Measurements from ENCODE around the gene CD44.

DNA sequence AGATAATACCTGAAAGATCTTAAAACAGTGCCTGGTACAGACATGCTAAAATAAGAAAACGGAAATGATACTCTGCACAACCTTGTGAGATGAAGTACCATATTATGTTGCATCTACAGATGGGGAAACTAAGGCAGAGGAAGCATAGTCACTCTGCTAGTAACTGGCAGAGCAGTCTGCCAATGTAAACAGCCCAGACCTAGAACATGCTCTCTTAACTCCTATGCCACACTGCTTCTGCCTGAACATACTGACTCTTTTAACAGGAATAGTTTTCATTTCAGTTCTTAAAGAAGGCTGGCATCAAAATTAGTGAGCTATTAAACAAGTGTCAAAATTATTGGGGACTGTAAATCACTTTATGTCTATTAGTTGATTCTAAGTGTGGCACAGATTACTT lies 99.9 kb downstream of the CD44 start:
- no peak for TF ChIP-seq POLR2A (IDR thresholded peaks at IDR 0.05)
- TF ChIP-seq, protein P1, sequence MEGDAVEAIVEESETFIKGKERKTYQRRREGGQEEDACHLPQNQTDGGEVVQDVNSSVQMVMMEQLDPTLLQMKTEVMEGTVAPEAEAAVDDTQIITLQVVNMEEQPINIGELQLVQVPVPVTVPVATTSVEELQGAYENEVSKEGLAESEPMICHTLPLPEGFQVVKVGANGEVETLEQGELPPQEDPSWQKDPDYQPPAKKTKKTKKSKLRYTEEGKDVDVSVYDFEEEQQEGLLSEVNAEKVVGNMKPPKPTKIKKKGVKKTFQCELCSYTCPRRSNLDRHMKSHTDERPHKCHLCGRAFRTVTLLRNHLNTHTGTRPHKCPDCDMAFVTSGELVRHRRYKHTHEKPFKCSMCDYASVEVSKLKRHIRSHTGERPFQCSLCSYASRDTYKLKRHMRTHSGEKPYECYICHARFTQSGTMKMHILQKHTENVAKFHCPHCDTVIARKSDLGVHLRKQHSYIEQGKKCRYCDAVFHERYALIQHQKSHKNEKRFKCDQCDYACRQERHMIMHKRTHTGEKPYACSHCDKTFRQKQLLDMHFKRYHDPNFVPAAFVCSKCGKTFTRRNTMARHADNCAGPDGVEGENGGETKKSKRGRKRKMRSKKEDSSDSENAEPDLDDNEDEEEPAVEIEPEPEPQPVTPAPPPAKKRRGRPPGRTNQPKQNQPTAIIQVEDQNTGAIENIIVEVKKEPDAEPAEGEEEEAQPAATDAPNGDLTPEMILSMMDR (IDR thresholded peaks at IDR 0.05): no peak

Data from thyroid gland (tissue), 4 donors.